Inflammatory macrophage (primary cell): Measurements from ENCODE around the gene CHRNA10.
"Not testable (repeated sequence)": the region's sequence is repeated elsewhere in the genome, so short reads cannot be mapped to it uniquely, and the experiment has no call there.

Source experiments
- DNase-seq, 2 donors: peaks; one replicate each; pipeline ENCODE4 v3.0.0-alpha.2; 2020 to 2022

Gene CHRNA10

DNA sequence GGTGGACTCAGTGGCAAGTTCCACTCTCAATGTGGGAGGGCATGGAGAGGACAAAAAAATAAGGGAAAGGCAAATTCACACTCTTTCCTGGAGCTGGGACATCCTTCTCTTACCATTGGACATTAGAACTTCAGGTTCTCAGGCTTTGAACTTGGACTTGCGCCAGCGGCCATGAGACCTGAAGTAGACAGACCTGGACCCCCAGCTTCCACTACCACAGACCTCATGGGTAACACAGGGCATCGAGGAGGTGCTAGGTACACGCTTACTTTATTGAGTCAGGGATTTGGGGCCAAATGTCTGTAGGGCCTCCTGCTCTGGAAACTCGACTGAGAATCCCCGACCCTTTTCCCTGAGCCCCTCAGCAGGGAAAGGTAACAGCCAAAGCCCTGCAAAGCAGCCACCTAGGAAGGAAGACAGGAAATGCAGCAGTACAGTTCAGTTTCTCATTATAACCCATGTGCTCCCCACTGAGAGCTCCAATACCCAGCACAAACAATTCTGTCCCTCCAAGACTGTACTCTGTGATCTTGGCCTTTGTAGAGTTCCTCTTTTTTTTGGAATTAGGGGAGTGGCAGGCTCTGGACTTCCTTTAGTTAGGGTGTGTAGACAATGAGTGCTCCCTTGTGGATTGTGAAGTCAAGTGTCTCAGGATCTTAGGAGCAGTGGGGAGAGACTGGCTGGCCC is 5.7 kb downstream of the CHRNA10 start:
- DNase-seq, result peak; percentile 39 to 46

DNA sequence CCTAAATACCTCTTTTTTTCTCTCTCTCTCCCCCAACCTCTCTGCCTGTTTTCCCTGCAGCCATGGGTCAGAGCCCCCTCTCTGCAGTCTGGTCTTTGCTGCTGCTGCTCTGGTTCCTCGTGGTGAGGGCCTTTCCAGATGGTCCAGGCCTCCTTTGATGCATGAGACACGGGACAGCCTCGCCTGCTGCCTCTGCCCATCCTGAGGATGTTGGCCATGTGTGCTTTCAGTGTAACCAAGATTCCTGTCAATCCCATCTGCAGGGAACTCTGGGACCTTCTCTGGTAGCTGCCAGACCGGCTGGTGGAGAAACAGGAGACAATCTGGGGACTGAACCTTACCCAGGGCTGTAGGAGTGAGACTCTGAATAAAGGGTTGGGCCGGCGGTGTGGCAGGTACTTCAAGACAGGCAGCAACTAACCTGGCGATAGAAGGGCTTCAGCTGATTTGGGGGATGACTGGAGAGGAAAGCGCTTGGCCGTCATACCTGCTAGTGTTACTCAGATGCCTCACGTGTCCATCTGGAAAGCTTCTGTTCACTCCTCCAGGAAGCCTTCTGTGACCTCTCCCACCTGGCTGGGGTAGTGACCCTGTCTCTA is 7.1 kb downstream of the CHRNA10 start:
- DNase-seq, result no peak

- DNase-seq, result no peak
Observed at GRCh38 chr11:3662856-3663255, 8.3 kb downstream of the CHRNA10 start.

GRCh38 chr11:3660960-3661359 is 10.2 kb downstream of the CHRNA10 start:
- DNase-seq, result no peak

DNA sequence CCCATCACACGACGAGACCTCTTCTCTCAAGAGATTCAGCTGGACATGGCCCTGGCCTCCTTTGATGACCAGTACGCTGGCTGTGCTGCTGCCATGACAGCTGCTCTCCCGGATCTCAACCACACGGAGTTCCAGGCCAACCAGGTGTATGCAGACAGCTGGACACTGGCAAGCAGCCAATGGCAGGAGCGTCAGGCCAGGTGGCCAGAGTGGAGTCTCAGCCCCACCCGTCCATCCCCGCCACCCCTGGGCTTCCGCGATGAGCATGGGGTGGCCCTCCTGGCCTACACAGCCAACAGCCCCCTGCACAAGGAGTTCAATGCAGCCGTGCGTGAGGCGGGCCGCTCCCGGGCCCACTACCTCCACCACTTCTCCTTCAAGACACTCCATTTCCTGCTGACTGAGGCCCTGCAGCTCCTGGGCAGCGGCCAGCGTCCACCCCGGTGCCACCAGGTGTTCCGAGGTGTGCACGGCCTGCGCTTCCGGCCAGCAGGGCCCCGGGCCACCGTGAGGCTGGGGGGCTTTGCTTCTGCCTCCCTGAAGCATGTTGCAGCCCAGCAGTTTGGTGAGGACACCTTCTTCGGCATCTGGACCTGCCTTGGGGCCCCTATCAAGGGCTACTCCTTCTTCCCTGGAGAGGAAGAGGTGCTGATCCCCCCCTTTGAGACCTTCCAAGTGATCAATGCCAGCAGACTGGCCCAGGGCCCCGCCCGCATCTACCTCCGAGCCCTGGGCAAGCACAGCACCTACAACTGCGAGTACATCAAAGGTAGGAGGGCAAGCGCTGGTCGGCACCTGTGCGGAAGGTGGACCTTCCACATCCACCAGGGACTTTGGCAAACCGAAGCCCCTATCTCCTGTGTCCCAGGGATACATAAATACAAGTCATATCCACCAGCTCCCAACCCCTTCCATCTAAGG is 11.3 kb downstream of the CHRNA10 start:
- DNase-seq, result no peak

- no peak for DNase-seq
Observed at GRCh38 chr11:3658252-3658651, 12.9 kb downstream of the CHRNA10 start.

DNA sequence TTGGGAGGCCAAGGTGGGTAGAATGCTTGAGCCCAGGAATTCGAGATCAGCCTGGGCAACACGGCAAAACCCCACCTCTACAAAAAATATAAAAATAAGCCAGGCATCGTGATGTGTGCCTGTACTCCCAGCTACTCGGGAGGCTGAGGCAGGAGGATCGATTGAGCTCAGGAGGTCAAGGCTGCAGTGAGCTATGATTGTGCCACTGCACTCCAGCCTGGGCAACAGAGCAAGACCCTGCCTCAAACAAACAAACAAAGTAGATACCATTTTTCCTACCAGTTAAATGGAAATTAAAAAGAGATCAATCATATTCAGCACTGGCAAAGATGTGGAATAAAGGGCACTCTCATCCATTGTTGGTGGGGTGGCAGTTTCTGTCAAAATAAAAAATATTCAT is 13.9 kb downstream of the CHRNA10 start:
- DNase-seq, result not testable (repeated sequence)

- DNase-seq, result no peak
Observed at GRCh38 chr11:3655547-3655946, 15.6 kb downstream of the CHRNA10 start.

- not testable (repeated sequence) for DNase-seq
Observed at GRCh38 chr11:3652514-3652913, 18.7 kb downstream of the CHRNA10 start.

DNA sequence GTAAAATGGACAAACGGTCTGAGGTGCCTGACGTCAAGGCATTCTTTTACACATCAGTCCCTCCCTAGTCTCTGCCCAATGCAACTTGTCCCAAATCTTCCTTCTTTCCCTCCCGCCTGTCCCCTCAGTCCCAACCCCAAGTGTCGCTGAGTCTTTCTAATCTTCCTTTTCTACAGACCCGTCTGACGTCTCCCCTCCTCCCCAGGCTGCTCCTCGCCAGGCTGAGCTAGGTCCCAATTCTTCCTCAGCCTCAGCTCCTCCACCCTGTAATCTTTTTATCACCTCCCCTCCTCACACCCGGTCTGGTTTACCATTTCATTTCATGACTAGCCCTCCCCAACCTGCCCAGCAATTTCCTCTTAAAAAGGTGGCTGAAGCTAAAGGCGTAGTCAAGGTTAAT is 21.8 kb downstream of the CHRNA10 start:
- not testable (repeated sequence) for DNase-seq

GRCh38 chr11:3648843-3649242 is 22.3 kb downstream of the CHRNA10 start:
- not testable (repeated sequence) for DNase-seq

DNA sequence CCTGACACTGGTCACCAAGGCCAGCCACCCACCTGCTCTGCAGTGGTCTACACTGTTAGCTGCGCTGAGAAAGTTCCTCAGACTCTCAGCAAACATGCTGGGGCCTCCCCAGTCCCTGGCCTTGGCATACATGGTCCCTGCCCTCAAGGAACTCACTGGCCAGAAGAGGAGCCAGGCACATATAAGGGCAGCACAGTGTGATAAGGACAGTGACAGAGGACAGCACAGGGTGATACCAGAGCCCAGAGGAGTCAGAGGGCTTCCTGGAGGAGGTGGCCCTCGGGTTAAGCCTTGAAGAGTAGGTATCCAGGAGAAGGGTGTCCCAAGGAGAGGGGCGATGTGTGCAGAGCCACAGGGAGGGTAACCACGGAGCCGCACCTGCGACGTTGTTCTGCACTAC is 25.6 kb downstream of the CHRNA10 start:
- DNase-seq, result no peak

DNA sequence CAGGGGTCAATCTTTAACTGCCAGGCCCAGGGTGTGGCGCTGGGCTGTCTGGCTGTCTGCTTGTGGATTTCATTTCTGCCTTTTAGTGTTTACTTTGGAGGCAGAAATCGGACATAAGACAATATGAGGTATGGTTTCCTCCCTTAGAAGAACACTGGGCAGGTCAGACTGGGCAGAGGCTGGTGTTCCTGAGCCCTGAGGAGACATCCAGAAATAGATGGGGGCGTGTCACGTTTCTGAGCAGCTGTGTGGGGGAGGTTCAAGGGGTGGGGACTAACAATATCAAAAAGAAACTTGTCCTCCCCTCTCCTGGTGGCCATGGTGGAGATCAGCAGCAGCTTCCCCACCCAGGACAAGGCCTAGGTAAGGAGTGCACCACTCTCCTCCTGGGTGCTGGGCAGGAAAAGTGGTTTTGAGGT is 26.4 kb downstream of the CHRNA10 start, which contains the start of gene ART1:
Gene ART1 (plus strand): TSS at position 312 of the 419 bp plus-strand sequence. CDS start 14,086 bp downstream, outside the sequence.
- no peak for DNase-seq

DNA sequence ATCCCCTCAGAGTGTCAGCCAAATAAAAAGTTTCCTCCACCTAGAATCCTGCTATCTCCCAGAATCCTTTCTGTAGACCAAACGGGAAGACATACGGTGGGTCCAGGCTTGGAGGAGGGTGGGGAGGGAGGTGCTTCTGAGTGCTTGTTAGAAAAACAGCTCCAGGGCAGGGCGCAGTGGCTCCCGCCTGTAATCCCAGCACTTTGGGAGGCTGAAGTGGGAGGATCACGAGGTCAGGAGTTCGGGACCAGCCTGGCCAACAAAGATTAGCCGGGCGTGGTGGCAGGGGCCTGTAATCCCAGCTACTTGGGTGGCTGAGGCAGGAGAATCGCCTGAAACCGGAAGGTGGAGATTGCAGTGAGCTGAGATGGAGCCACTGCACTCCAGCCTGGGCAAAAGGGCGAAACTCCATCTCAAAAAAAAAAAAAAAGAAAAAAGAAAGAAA is 28.1 kb downstream of the CHRNA10 start:
- not testable (repeated sequence) for DNase-seq

GRCh38 chr11:3642071-3642951 is 28.9 kb downstream of the CHRNA10 start:
- DNase-seq, result peak; percentile 39 to 50

DNA sequence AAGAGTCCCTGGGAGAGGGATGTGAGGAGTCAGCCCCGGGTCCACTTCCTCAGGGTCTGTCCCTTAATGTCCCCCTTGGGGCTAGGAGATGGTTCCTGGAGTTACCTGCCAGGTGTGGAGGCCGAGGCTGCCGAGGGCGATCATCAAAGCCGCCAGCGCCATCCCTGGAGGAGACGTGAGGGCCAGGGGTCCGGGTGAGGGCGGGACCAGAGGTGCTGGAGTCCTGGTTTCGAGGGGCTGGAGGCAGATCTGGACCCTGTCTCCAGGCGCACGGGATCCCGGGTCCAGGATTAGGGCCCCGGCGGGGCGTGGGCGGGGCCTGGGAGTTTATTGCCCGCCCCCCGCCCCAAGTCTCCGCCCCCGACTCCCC is 29.5 kb downstream of the CHRNA10 start, which contains the start of gene ART5:
Gene ART5 (minus strand): TSS at position 292 of the 370 bp plus-strand sequence. CDS start 130 bp downstream, at position 162.
- DNase-seq, result no peak

- no peak for DNase-seq
Observed at GRCh38 chr11:3641191-3641590, 30.0 kb downstream of the CHRNA10 start.

DNA sequence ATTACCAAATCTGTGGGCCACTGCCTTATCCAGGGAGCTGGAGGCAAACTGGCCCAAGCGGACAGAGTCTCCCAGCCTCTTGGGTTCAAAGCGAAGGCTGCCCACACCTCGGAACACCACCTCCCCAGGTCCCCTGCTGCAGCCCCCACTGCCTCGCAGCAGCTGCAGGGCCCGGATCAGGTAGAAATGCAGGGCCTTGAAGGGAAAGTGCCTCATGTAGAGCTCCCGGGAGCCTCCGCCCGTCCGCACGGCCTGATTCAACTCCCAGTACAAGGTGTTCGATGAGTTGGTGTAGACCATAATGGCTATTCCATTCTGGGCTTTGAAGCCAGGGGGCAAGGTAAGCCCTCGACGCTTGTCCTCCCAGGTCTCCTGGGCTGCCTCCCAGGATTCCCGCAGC is 31.3 kb downstream of the CHRNA10 start:
- no peak for DNase-seq

DNA sequence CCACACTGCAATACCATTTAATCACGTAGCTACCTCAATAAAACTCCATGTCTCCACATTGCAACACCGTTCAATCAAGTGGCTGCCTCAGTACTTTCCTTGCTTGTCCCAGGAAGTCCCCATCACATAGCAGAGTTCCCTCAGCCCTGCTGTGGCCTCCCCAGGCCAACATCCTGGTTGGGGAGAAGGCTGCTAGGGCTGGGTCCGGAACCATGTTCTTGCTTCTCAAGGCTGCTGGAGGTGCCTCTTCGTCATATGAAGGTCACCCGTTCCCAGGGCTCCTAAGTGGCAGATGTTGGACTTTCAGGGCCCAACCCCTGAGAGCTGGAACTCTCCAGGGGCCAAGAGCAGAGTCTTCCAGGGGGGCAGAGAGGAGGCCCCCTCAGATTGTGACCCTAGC is 32.7 kb downstream of the CHRNA10 start:
- DNase-seq, result no peak

DNA sequence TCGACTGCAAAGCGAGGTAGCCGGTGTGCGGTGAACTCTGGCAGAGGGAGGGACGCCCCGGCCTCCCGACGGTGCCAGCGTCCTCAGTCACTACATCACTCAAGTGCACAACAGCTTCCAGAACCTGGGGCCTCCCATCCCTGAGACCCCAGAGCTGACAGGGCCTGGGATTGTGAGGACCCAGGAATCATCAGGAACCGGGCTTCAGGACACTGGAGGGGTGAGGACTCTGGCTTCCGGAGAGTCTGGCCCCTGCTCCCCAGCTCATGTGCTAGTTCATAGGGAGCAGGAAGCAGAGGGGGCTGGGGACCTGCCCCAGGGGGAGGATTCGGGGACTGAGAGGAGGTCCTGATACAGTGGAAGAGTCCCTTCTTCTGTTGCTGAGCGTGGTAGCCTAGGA is 34.0 kb downstream of the CHRNA10 start:
- DNase-seq, result no peak

- no peak for DNase-seq
Observed at GRCh38 chr11:3635641-3636375, 35.4 kb downstream of the CHRNA10 start.
